ENCODE measurements around the gene PYGM.

PYGM gene

DNA sequence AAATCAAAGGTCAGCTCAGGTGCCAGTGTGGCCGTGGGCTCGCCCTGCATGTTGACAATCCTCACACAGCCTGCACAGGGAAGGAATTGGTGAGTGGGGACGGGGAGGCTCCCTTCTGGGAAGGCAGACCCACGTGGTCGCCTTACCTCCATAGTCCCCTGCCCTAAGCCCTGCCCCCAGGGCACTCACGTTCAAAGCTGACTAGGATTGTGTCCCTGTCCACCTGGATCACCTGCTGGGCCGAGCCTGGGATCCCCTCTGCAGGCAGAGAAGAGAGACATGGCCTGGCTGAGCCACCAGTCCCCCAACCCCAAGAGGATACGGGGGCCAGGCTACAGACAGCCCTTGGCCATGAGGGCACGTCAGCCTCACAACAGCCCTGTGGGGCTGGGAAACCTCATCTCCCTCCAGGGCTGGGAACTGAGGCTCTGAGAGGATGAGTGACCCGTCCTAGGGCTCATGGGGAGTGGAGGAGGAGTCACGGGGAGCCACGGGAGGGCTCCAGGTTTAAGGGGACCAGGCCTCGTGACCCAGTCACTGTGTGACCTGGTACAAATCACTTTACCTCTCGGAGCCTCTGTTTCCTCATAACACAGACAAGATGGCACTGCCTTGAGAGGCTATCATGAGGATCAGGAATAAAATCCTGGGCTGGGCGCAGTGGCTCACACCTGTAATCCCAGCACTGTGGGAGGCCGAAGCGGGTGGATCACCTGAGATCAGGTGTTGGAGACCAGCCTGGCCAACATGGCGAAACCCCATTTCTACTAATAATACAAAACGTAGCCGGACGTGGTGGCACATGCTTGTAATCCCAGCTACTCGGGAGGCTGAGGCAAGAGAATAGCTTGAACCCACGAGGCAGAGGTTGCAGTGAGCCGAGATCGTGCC lies 30.7 kb upstream of the PYGM start:
- no peak for ATAC-seq

DNA sequence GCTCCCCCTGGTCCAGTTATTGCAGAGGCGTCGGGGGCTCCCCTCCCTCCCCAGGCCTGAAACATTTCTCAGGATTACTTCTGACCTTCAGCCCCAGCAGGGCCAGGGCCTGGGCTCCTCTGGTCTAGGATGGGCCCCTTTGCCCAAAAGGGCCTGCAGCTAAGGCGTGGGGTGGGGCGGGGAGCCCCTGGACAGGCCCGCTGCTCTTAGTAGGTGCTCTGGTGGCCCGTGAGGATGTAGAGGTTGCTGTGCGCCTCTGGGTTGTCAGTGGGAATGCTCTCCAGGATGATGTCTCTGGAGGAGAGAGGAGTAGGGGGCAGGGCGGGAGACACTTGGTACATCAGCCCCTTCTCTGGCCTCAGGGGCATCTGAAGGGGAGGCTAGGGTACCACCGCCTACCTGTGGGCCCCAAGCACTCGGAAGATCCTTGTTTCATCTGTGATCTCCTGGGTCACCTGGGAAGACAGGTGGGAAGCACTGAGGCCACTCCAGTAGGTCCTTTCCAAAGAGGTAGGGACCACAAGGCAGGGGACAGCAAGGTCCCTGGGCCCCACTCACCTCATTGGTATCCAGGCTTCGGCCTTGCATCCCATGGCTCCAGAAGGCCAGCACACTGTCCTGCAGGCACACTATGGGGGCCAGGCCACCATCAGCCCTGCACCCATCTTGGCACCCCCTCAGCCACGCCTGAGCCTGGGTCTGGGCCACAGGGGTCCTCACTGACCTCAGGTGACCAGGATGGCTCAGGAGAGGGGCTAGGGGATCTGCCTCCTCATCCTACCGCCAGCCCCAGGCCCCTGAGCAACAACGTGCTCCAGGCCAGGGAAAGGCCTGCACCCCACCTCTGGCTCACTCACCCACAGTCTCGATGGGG lies 29.8 kb upstream of the PYGM start:
- no peak for ATAC-seq

DNA sequence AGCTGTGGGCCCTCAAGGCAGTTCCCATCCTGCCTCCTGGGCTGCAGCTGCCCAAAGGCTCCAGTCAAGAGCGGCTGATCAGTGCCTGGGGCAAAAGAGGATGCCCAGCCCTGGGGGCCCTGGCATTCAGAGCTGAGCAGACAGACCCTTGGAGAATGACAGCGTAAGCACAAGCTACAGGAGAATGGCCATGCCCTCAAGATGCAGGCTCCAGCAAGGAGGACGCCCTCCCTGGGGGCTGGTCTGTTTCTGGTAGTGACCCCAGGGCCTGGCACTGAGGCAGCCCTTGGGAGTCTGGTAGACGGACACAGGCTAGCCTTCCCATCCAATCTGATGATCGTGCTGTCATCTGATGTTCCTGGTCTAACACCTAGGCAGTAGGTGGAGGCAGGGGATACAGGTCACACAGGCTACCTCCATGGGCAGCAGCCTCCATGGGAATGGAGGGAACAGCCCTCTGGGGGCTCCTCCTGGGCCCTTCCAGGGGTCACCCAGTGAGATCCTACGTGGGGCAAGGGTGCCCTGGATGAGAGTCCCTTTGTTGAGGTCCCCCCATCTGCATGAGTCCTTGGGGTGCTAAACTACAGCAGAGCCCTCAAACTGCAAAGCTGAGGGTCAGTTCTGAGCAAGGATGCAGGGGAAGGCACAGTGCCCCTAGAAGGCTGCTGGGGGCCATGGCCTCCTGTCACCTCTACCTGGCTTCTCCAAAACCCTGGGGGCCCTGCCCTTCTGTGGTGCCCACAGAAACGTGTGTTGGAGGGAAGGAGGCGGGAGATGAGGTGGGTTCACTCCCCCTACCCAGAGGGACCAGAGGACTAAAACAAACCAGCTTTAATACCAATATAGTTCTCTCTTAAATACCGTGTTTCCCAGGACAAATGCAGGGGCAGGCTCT lies 28.8 kb upstream of the PYGM start:
- no peak for ATAC-seq

DNA sequence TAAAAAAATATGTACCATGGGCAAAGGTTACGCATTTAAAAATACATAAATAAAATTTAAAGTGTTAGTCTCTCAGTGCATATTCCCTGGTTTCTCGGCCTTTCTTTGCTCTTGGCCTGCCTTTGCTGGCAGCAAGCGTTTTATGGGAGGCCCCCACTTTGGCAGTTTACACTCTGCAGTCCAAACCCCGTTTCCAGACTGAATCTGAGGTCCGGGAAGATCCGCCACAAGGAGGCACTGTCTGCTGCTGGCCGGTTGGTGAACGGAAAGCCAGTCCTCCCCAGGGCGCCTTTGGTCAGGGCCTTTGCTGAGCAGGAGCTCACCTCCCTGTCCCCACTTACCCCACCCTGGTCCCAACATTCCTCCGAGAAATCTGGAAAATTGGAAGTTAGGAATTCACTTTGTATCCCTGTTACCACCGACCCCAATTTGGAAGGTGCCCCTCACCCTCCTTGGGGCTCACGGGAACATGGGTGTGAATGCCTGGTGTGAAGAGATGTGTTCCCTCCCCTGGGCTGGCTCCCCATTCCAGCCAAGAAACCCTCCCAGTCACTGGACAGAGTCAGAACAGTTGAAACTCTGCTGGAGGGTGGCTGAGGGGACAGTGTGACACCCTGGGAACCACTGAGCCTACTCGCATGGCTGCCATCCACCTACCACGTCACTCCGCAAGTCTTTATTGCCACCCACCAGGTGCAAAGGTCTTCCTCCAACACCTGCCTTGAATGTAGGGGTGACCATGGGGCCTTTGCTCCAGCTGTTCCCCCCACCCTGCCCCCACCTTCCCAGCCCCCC lies 27.9 kb upstream of the PYGM start:
- ATAC-seq = peak in 1 of 2 donors; percentile 63

DNA sequence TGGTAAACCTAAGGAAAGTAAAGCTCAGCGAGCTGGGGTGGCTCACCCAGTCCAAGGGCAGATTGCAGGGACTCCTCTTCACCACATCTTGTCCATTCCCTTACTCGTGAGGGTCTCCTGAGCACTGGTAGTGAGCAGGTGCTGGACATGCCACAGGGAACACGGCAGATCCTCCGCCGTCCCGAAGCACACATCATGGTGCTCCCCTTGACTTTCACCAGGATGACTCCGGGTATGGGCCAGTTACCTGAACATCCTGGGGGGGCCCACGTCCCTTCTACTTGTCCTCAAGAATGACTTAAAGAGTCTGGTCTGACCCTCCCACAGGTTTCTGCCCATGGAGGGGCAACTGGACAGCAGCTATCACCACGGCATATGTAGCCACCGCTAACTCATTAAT lies 26.5 kb upstream of the PYGM start:
- ATAC-seq = no peak

DNA sequence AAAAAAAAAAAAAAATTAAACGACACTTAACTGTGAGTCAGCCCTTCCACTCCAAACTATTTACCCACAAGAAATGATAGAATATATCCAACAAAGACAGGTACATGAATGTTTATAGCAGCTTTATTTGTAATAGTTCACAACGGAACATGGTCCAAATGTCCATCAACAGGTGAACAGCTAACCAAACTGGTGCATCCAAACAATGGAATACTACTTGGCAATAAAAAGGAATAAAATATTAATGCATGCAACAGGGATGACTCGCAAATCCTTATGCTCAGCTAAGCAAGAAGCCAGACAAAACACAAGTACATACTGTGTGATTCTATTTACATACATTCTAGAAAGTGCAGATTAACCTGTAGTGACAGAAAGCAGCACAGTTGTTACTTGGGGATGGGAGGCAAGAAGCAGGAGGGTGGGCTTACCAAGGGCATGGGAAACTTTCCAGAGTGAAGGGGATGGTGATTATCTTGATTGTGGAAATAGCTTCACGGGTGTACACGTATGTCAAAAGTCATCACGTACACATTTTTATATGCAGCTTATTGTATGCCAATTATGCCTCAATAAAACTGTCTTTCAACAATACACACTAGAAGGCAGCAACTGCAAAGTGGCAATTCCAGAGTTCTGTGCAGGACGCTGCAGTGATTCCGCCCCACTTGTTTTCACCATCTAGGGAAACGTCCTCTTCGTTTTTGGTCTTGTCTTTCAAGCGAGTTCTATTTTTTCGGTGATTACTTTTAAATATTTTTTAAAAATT lies 25.2 kb upstream of the PYGM start:
- peak in 1 of 2 donors; percentile 27 for ATAC-seq

DNA sequence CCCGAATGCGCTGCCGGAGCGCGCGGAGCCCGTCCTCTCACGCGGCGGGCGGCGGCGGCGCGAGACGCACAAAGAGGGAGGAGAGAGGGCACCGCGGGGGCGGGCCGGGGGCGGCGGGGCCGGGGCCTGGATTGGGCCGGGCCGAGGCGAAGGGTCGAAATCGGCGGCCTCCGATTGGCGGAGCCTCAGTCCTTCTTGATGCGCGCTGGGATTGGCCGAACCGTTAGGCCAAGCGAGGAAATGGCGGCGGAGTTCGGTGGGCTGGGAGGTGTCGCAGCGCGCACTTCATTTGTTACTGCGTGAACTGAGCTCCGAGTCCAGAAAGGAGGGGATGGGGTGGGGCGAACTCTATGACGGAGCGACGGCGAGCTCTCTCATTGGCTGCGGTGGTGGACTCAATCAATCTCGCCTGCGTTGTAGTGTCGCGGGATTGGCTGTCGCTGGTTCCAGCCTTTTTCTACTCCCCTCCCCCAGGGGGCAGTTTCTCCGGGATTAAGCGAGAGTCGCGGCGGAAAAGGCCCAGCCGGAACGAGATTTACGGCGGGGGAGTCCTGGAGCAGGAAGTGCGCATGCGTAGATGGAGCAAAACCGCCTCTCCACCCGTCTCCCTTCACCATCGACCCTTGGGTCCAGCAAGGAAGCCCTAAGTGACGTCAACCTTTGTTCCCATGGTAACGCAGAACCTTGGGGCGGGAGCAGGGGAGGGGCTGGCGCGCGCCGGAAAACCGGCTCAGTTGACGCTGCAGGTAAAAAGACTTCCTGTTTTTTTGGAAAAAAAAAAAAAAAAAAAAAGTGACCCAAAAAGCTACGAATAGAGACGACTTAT lies 18.9 kb upstream of the PYGM start, which contains the start of gene SF1:
Gene SF1, minus strand, starts transcription at position 70 of the 826 bp plus-strand sequence. CDS start 150 bp downstream, outside the sequence.
- peak; percentile 89 to 92 for ATAC-seq

DNA sequence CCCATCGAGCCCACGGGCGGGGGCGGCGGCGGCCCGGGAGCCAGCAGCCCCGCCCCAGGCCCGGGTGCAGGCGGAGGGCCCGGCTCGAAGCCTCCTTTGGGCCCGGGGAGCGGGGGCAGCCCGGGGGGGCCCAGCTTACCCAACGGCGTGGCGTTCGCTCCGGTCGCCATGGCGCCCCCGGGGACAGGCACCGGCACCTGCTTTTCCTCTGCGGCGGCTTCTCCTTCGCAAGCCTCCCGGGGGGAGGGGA lies 18.4 kb upstream of the PYGM start:
- ATAC-seq = no peak

DNA sequence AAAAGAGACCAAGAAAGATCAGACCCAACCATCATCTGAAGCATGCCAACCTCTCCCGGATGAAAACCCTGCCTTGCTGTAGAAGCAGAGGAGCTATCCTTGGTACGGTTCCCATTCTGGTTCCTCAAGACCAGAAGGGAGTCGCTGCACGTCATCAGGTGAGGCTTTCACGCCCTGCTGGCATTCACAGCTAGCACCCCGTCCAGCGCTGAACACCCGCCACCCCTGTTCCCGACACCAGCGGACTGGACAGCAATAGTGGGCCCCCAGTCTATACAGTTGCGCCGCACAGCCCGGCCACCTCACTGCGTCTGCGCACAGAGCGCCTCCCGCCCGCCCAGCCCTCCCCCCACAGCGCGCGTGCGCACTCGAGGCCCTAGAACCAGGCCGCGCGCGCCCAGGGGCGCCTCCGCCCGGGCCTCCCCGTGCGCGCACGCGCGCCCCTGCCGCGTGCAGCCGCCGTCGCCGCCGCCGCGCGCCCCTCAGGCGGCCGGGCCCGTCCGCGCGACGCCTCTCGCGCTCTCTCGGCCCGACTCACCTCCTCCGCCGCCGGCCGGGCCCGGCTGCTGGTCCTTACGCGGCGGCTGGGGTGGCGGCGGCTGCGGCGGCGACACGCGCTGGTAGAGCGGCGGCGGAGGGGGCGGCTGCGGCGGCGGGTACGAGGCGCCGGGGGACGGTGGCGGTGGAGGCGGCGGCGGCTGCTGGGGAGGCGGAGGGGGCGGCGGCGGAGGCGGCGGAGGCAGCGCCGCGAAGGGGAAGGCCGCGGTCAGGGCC lies 17.9 kb upstream of the PYGM start:
- ATAC-seq = peak in 1 of 2 donors; percentile 0

DNA sequence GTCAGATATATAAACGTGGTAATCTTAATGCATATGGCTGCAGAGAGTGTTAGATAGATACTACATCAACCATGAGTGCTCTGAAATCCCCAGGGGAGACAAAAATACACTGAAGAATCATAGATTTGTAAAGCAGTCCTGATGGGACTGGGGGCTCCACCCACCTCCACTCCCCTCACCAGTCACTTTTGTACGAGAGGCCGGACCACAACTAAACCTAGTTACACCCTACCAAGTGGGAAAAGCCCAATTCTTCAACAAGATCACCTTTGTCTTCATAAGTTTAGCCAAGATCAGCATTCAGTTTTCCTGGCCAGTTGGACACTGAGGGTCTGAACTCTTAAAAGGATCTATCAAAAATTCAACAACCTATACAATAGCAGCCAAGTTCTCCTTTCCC lies 17.1 kb upstream of the PYGM start:
- no peak for ATAC-seq

DNA sequence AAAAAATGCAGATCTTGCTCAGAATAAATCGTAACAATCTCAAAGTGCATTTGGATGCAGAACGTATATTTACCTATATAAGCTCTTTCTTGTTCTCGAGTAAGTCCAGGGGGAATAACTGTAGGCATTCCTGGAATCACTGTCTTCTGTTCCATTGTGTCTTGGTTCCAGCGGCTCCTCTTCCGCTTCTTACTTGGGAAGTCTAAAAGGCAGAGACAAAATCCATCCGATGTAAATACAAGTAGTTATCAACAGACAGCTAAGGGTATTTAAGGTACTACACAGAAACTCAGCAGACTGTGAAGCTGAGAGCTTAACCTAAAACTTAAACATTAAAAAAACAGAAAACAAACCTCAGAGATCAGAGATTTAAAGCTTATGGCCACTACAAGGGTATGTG lies 16.7 kb upstream of the PYGM start:
- no peak for ATAC-seq

DNA sequence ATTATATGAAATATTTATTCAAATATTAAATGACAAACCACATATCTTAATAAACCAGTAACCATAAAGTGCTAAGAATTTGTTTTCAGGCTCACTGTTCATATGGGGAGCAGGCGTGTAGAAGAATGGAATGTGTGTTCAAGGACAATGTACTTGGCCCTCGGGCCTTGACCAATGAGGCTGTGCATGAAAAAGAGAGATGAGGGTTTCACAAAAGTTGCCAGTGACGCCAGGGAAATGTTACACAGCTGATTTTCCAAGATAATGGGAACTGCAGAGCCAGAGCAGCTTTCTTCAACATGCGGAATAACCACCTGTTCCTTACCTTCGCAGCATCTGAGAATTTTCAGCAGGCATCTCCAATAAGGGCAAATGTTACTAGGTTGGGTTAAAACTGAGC lies 14.4 kb upstream of the PYGM start:
- no peak for ATAC-seq

DNA sequence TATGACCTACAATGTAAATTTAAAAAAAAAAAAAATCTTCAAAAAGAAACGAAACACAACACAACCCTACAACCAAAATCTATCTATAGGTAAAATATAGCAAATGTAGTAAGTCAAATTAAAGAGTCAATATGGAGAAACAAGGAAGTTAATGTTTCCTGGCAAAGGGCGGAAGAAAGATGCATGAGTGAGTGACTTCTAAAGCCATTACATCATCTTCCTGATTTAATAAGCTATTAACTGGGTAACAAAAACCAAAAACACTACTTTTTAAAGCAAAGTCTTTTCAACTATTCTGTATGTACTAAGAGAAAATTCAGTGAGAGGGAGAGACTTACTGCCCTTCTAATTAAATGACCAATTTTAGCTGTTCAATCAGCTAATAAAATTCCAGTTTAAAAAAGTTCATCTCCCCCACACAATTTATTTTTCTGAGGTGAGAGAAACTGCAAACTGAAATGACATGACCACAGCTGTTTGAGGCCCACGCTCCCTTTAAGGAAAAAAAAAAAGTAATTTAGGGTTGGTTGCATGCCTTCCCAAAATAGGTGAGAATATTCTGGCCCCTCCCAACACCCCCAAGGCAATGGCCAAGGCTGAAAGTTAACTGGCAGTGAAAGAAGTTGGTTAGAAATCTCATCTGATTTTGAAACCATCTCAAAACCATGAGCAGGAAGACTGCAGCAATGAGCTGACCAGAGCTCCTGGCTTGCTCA lies 12.7 kb upstream of the PYGM start:
- no peak for ATAC-seq

DNA sequence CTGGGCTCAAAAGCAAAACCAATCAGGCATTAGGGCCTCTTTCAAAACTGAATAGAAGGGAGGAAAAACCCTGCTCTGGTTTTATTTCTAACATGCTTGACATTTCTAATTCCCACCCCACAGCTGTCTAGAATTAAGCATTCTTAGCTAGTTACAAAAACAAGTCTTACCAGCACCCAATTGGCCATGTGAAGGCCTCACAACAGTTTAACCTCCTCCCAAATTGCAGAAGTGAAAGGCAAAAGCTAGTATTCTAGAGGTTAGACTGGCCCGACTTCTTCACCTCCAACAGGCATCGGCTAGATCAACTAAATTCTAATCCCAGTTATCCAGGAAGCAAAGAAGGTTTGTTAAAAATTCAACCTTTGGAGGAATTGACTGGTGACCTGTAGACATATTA lies 12.1 kb upstream of the PYGM start:
- no peak for ATAC-seq

DNA sequence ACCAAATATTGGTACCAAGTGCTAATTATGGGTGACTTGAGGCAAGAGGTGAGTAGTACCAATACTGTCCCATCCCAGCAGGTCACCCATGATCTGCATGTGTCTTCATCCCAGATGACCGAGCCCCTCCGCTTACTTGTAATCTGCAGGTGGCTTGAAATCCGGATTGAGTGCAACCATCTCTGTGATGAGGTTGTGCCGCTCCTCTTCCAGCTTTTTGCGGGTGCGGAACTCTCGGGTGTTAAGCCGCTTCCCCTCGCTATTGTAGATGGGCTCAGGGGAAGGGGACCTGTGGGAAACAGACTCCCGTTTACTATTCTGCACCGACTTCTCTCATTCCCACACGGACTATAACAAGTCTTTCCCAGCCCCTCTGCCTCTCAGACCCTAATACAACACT lies 10.3 kb upstream of the PYGM start:
- no peak for ATAC-seq

DNA sequence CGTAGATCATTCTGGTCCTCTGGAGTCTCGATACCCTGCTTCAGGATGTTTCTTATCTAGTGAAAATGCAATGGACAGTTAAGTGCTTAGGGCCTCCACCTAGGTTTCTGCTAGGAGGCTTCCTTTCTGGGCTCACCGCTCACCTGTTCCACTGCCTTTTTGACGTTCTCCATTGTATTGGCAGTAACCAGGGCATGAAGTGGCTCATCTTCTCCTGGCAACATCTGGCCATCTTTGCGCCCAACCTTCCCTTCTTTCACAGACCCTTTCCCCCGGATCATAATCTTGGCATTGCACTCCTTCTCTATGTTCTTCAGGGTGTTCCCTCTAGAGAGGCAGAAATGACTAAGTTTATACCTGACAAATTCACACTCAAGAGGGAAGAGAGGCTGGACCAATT lies 9.5 kb upstream of the PYGM start:
- no peak for ATAC-seq

DNA sequence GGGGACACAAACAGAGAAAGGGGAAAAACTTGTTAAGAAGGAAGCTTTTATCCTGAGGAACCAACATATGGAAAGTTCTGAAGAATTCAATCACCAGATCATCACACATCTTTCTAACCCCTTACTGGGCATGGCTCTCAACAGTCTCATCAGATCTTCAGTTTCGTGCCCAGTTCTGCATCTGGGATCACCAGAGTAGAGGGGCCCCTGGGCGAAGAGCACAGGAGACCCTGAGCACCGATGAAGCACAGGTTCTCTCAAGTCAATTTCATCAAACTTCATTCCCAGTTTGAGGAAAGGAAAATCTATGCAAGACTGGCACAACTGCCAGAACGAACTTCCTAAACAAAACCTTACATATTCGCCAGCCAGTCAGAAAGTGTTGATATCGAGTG lies 8.5 kb upstream of the PYGM start:
- ATAC-seq = no peak

DNA sequence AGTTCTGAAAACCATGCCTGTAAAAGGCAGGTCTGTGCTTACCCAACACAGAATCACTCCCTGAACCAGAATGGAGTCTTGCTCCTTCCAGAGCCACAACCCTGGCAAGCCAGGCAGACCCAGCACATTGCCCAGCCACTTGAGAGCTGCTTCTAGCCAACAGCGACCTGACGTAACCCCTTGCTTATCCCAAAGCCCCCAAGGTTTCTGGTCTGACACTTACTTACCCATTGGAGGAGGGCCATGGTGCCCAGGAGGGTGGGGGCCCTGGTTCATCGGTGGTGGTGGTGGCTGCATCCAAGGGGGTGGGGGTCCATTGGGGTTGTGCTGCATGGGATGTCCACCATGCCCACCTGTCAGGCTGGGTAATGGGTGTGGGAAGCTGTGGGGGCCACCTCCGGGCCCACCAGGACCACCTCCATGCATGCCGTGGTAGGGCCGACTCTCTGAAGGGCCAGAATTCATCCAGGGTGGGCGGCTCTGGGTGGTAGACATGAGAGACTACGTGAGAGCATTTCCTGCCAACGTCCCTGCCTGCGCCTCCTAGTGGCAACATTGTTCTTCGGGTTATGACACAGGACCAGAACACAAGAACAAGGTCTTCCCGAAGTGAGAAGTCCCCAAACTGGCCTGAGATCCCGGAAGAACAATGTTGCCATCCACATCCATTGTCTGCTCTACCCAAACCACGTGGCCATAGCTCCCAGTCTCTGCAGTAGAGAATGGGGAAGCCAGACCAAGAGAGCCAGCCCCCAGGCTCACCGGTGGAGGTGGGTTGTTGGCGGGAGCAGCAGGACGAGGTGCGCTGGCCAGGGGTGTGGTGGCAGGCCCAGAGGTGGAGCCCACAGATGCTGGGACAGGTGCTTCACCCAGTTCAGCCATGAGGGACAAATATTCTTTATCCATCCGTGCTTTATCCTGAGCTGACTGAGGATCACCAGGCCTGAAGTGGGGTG lies 7.8 kb upstream of the PYGM start:
- ATAC-seq = peak; percentile 36 to 53

Measured in activated CD4-positive, CD25-positive, alpha-beta regulatory T cell treated with anti-CD3 and anti-CD28 coated beads, Interleukin-2, amount 50 U/mL, for 24 hours (primary cell).